HG02798 (cell line): ENCODE results near the gene TRNAU1AP.
"Not testable (repeated sequence)": the region's sequence is repeated elsewhere in the genome, so short reads cannot be mapped to it uniquely, and the experiment has no call there.

Source experiments
- ATAC-seq: cut with Tn5 transposase; IDR thresholded peaks from one replicate; pipeline ENCODE4 v1.9.1; 2021; ENCODE audit warnings: mild to moderate bottlenecking; ENCODE audit not compliant: unreplicated experiment, poor library complexity

TRNAU1AP gene

GRCh38 chr1:28520796-28521195 lies 32.1 kb upstream of the TRNAU1AP start:
- ATAC-seq: not testable (repeated sequence)

- ATAC-seq: no peak
Observed at GRCh38 chr1:28521502-28522164, 31.3 kb upstream of the TRNAU1AP start.

- not testable (repeated sequence) for ATAC-seq
Observed at GRCh38 chr1:28522537-28522936, 30.3 kb upstream of the TRNAU1AP start.

- ATAC-seq: not testable (repeated sequence)
Observed at GRCh38 chr1:28525002-28525642, 27.8 kb upstream of the TRNAU1AP start.

GRCh38 chr1:28526886-28527285 lies 26.0 kb upstream of the TRNAU1AP start:
- ATAC-seq: no peak

GRCh38 chr1:28530456-28530855 lies 22.4 kb upstream of the TRNAU1AP start:
- no peak for ATAC-seq

- no peak for ATAC-seq
Observed at GRCh38 chr1:28534671-28535070, 18.2 kb upstream of the TRNAU1AP start.

- no peak for ATAC-seq
Observed at GRCh38 chr1:28535180-28535579, 17.7 kb upstream of the TRNAU1AP start.

- no peak for ATAC-seq
Observed at GRCh38 chr1:28537457-28538199, 15.3 kb upstream of the TRNAU1AP start.

GRCh38 chr1:28538286-28538685 lies 14.6 kb upstream of the TRNAU1AP start:
- no peak for ATAC-seq

GRCh38 chr1:28540651-28541050 lies 12.2 kb upstream of the TRNAU1AP start:
- no peak for ATAC-seq

GRCh38 chr1:28541414-28542015 lies 11.4 kb upstream of the TRNAU1AP start:
- not testable (repeated sequence) for ATAC-seq

- no peak for ATAC-seq
Observed at GRCh38 chr1:28545246-28545628, 7.6 kb upstream of the TRNAU1AP start.

GRCh38 chr1:28548318-28548717 lies 4.6 kb upstream of the TRNAU1AP start:
- ATAC-seq: no peak

GRCh38 chr1:28551381-28551780 lies 1.5 kb upstream of the TRNAU1AP start:
- no peak for ATAC-seq

GRCh38 chr1:28560886-28561285 lies 8.0 kb downstream of the TRNAU1AP start:
- ATAC-seq: no peak

GRCh38 chr1:28564310-28564709 lies 11.4 kb downstream of the TRNAU1AP start:
- ATAC-seq: no peak

- no peak for ATAC-seq
Observed at GRCh38 chr1:28565040-28565439, 12.2 kb downstream of the TRNAU1AP start.

- no peak for ATAC-seq
Observed at GRCh38 chr1:28565726-28566125, 12.8 kb downstream of the TRNAU1AP start.

GRCh38 chr1:28566931-28567330 lies 14.0 kb downstream of the TRNAU1AP start:
- no peak for ATAC-seq

GRCh38 chr1:28571911-28572310 lies 19.0 kb downstream of the TRNAU1AP start:
- ATAC-seq: no peak
